Activated CD8-positive, alpha-beta memory T cell treated with anti-CD3 and anti-CD28 coated beads for 4 hours (primary cell): ENCODE data around the gene PCDHA10.
"Not testable (repeated sequence)": the region's sequence is repeated elsewhere in the genome, so short reads cannot be mapped to it uniquely, and the experiment has no call there.

Source experiments
- DNase-seq, 2 donors: peaks; one replicate each; pipeline ENCODE4 v3.0.0-alpha.2; 2020; ENCODE audit warnings: low read depth in 2 of 2

Gene PCDHA10, protein sequence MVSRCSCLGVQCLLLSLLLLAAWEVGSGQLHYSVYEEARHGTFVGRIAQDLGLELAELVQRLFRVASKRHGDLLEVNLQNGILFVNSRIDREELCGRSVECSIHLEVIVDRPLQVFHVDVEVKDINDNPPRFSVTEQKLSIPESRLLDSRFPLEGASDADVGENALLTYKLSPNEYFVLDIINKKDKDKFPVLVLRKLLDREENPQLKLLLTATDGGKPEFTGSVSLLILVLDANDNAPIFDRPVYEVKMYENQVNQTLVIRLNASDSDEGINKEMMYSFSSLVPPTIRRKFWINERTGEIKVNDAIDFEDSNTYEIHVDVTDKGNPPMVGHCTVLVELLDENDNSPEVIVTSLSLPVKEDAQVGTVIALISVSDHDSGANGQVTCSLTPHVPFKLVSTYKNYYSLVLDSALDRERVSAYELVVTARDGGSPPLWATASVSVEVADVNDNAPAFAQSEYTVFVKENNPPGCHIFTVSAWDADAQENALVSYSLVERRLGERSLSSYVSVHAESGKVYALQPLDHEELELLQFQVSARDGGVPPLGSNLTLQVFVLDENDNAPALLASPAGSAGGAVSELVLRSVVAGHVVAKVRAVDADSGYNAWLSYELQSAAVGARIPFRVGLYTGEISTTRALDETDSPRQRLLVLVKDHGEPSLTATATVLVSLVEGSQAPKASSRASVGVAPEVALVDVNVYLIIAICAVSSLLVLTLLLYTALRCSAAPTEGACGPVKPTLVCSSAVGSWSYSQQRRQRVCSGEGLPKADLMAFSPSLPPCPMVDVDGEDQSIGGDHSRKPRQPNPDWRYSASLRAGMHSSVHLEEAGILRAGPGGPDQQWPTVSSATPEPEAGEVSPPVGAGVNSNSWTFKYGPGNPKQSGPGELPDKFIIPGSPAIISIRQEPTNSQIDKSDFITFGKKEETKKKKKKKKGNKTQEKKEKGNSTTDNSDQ

DNA sequence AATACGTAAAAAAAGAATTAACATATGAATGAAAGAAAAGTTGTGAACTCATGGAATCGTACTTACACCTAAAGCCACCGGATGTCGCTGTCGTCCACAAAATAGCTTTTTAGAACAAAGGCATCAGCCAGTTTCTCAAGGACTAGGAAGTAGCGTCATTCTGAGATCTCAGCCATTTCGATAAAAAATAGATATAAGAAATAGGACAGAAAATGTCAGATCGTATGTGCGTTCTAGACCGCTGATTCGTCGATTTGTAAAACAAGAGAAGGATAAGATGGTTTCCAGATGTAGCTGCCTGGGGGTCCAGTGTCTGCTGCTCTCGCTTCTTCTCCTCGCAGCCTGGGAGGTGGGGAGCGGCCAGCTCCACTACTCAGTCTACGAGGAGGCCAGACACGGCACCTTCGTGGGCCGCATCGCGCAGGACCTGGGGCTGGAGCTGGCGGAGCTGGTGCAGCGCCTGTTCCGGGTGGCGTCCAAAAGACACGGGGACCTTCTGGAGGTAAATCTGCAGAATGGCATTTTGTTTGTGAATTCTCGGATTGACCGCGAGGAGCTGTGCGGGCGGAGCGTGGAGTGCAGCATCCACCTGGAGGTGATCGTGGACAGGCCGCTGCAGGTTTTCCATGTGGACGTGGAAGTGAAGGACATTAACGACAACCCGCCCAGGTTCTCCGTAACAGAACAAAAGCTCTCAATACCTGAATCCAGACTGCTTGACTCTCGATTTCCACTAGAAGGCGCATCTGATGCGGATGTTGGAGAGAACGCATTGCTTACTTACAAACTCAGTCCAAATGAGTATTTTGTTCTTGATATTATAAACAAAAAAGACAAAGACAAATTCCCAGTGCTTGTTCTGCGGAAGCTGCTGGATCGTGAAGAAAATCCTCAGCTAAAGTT lies at the start of gene PCDHA10:
PCDHA10 (plus strand) TSS at position 126 of the 903 bp plus-strand sequence; CDS start at position 278, 152 bp downstream.
- no peak for DNase-seq

DNA sequence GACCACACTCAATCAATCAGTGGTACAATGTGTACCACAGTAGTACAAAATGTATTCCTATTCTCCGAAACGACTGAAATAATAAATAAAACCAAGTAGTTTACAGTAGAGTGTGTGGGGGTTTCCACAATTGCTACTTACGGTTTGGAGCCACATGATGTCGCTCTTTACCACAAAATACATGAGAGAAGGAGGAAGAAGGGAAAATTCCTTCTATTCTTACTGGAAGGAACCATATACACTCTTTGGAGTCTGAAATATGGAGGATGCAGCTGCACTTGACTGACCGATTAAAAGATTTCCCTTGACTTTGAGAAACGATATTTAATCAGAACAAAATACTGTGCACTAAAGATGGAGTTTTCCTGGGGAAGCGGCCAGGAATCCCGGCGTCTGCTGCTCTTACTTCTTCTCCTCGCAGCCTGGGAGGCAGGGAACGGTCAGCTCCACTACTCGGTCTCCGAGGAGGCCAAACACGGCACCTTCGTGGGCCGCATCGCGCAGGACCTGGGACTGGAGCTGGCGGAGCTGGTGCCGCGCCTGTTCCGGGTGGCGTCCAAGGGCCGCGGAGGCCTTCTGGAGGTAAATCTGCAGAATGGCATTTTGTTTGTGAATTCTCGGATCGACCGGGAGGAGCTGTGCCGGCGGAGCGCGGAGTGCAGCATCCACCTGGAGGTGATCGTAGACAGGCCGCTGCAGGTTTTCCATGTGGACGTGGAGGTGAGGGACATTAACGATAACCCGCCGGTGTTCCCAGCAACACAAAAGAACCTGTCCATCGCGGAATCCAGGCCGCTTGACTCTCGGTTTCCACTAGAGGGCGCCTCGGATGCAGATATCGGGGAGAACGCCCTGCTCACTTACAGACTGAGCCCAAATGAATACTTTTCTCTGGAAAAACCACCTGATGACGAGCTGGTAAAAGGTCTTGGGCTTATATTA lies 48.6 kb upstream of the PCDHA10 start, which contains the start of gene PCDHA4:
PCDHA4 (plus strand) TSS at position 235 of the 942 bp plus-strand sequence.
- no peak for DNase-seq

DNA sequence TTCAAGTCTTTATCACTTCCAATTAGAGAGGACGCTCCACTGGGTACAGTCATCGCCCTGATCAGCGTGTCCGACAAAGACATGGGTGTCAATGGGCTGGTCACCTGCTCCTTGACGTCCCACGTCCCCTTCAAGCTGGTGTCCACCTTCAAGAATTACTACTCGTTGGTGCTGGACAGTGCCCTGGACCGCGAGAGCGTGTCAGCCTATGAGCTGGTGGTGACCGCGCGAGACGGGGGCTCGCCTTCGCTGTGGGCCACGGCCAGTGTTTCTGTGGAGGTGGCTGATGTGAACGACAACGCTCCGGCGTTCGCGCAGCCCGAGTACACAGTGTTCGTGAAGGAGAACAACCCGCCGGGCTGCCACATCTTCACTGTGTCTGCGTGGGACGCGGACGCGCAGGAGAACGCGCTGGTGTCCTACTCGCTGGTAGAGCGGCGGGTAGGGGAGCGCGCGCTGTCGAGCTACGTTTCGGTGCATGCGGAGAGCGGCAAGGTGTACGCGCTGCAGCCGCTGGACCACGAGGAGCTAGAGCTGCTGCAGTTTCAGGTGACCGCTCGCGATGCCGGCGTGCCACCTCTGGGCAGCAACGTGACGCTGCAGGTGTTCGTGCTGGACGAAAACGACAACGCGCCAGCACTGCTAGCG lies 47.3 kb upstream of the PCDHA10 start:
- not testable (repeated sequence) for DNase-seq

DNA sequence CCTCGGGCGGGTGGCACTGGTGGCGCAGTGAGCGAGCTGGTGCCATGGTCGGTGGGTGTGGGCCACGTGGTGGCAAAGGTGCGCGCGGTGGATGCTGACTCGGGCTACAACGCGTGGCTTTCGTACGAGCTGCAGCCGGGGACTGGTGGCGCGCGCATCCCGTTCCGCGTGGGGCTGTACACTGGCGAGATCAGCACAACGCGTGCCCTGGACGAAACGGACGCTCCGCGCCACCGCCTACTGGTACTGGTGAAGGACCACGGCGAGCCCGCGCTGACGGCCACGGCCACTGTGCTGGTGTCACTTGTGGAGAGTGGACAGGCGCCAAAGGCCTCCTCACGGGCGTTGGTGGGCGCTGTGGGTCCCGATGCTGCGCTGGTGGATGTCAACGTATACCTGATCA lies 46.8 kb upstream of the PCDHA10 start:
- DNase-seq, result no peak

DNA sequence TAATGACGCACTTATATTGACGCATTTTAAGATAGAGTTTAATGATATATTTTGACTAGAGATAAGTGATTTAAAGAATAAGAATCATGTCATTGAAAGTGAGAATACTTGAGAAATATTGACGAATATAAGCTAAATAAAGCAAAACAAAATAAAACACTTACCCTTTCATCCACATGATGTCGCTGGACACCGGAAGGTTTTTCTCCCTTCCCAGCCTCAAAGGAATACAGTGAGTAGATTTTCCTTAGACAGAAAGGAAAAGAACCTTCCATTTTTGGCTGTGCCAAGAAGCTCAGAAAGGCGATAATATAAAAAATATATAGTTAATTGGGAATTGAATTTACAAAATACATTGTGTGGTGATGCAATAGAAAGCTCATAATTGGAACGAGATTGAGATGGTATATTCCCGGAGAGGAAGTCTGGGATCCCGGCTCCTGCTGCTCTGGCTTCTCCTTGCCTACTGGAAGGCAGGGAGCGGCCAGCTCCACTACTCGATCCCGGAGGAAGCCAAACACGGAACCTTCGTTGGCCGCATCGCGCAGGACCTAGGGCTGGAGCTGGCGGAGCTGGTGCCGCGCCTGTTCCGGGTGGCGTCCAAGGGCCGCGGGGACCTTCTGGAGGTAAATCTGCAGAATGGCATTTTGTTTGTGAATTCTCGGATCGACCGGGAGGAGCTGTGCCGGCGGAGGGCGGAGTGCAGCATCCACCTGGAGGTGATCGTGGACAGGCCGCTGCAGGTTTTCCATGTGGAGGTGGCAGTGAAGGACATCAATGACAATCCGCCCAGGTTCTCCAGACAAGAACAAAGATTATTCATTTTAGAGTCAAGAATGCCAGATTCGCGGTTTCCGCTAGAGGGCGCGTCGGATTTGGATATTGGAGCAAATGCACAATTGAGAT lies 34.1 kb upstream of the PCDHA10 start, which contains the start of gene PCDHA5:
PCDHA5 (plus strand) TSS at position 239 of the 906 bp plus-strand sequence.
- no peak for DNase-seq

DNA sequence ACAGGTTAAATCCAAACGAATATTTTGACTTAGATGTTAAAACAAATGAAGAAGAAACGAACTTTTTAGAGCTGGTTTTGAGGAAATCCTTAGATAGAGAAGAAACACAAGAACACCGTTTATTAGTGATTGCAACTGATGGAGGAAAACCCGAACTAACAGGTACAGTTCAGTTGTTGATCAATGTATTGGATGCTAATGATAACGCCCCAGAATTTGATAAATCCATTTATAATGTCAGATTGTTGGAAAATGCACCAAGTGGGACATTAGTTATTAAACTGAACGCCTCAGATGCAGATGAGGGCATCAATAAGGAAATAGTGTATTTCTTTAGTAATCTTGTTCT lies 33.4 kb upstream of the PCDHA10 start:
- no peak for DNase-seq

DNA sequence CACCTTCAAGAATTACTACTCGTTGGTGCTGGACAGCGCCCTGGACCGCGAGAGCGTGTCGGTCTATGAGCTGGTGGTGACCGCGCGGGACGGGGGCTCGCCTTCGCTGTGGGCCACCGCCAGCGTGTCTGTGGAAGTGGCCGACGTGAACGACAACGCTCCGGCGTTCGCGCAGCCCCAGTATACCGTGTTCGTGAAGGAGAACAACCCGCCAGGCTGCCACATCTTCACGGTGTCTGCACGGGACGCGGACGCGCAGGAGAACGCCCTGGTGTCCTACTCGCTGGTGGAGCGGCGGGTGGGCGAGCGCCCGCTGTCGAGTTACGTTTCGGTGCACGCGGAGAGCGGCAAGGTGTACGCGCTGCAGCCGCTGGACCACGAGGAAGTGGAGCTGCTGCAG lies 32.7 kb upstream of the PCDHA10 start:
- not testable (repeated sequence) for DNase-seq

DNA sequence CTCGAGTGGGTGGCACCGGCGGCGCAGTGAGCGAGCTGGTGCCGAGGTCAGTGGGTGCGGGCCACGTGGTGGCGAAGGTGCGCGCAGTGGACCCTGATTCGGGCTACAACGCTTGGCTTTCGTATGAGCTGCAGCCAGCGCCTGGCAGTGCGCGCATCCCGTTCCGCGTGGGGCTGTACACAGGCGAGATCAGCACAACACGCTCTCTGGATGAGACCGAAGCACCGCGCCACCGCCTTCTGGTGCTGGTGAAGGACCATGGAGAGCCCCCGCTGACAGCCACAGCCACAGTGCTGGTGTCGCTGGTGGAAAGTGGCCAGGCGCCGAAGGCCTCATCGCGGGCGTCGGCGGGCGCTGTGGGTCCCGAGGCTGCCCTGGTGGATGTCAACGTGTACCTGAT lies 32.2 kb upstream of the PCDHA10 start:
- DNase-seq, result no peak

DNA sequence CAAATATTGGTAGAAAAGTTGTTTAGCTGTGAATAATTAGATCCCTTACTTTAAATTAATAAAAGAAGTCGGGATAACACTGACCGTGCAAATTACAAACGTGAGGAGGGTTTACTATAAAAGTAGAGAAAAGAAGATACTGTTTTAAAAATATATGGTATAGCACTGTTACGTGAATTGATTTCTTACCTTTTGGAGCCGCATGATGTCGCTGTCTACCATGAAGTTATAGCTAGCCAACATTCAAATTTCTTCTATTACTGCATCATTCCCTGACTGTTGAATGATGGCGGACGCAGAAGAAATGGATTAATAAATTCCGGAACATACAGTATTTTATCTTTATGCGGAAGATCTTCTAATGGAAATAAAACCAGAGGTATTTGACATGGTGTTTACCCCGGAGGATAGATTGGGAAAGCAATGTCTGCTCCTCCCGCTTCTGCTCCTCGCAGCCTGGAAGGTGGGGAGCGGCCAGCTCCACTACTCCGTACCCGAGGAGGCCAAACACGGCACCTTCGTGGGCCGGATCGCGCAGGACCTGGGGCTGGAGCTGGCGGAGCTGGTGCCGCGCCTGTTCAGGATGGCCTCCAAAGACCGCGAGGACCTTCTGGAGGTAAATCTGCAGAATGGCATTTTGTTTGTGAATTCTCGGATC lies 27.9 kb upstream of the PCDHA10 start, which contains the start of gene PCDHA6:
PCDHA6 (plus strand) TSS at position 257 of the 658 bp plus-strand sequence; CDS start at position 389, 132 bp downstream.
- no peak for DNase-seq

DNA sequence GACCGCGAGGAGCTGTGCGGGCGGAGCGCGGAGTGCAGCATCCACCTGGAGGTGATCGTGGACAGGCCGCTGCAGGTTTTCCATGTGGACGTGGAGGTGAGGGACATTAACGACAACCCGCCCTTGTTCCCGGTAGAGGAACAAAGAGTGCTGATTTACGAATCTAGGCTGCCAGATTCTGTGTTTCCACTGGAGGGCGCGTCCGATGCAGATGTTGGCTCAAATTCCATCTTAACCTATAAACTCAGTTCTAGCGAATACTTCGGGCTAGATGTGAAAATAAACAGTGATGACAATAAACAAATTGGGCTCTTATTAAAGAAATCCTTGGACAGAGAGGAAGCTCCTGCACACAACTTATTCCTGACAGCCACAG lies 27.3 kb upstream of the PCDHA10 start:
- no peak for DNase-seq

DNA sequence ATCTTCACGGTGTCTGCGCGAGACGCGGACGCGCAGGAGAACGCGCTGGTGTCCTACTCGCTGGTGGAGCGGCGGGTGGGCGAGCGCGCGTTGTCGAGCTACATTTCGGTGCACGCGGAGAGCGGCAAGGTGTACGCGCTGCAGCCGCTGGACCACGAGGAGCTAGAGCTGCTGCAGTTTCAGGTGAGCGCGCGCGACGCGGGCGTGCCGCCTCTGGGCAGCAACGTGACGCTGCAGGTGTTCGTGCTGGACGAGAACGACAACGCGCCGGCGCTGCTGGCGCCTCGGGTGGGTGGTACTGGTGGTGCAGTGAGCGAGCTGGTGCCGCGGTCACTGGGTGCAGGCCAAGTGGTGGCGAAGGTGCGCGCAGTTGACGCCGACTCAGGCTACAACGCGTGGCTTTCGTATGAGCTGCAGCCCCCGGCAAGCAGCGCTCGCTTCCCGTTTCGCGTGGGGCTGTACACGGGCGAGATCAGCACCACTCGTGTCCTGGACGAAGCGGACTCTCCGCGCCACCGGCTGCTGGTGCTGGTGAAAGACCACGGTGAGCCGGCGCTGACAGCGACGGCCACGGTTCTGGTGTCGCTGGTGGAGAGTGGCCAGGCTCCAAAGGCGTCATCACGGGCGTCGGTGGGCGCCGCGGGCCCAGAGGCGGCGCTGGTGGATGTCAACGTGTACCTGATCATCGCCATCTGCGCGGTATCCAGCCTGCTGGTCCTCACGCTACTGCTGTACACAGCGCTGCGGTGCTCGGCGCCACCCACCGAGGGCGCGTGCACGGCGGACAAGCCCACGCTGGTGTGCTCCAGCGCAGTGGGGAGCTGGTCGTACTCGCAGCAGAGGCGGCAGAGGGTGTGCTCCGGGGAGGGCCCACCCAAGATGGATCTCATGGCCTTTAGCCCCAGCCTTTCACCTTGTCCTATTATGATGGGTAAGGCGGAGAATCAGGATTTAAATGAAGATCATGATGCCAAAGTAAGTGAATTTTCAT lies 25.9 kb upstream of the PCDHA10 start:
- not testable (repeated sequence) for DNase-seq

DNA sequence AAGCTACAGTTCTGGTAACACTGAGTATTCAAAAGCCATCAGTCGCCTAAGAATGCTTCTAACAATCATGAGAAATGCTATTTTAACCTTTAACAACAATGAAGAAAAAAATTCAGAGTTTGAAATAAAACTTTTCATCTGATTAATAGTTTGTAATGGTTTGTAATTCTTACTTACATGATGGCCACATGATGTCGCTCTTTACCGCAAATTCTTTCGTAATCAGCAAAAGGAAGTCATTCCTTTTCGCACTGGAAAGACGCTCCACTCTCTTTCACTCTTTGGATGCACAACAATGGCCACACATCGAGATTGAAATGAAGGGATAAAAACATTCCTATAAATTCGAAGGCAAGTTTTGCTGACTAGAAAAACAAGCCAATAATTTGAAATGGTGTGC lies 21.7 kb upstream of the PCDHA10 start, which contains the start of gene PCDHA7:
PCDHA7 (plus strand) TSS at position 277 of the 400 bp plus-strand sequence; CDS start at position 392, 115 bp downstream.
- DNase-seq, result no peak

DNA sequence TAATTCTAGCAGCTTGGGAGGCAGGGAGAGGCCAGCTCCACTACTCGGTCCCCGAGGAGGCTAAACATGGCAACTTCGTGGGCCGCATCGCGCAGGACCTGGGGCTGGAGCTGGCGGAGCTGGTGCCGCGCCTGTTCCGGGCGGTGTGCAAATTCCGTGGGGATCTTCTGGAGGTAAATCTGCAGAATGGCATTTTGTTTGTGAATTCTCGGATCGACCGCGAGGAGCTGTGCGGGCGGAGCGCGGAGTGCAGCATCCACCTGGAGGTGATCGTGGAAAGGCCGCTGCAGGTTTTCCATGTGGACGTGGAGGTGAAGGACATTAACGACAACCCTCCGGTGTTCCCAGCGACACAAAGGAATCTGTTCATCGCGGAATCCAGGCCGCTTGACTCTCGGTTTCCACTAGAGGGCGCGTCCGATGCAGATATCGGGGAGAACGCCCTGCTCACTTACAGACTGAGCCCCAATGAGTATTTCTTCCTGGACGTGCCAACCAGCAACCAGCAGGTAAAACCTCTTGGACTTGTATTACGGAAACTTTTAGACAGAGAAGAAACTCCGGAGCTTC lies 21.2 kb upstream of the PCDHA10 start:
- DNase-seq, result not testable (repeated sequence)

DNA sequence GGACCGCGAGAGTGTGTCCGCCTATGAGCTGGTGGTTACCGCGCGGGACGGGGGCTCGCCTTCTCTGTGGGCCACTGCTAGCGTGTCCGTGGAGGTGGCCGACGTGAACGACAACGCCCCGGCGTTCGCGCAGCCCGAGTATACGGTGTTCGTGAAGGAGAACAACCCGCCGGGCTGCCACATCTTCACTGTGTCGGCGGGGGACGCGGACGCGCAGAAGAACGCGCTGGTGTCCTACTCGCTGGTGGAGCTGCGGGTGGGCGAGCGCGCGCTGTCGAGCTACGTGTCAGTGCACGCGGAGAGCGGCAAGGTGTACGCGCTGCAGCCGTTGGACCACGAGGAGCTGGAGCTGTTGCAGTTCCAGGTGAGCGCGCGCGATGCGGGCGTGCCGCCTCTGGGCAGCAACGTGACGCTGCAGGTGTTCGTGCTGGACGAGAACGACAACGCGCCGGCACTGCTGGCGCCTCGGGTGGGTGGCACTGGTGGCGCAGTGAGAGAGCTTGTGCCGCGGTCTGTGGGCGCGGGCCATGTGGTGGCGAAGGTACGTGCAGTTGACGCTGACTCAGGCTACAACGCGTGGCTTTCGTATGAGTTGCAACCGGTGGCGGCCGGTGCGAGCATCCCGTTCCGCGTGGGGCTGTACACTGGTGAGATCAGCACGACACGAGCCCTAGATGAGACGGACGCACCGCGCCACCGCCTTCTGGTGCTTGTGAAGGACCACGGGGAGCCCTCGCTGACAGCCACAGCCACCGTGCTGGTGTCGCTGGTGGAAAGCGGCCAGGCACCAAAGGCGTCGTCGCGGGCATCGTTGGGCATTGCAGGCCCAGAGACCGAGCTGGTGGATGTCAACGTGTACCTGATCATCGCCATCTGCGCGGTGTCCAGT lies 19.8 kb upstream of the PCDHA10 start:
- no peak for DNase-seq
